Chondrocyte (in vitro differentiated cells): ENCODE data around the gene TMIGD2. TPM values are rescaled to one million over a fixed set of nuclear protein-coding genes. Genes with fewer than 3 reads are reported as not detected.

Experiments
- DNase-seq: peaks from one replicate; pipeline ENCODE4 v3.0.0; 2021; ENCODE audit warnings: mixed read lengths, low spot score
- H3K27ac Mint-ChIP-seq: one replicate; pipeline ENCODE4 v1.8.0; 2021; ENCODE audit warnings: mild to moderate bottlenecking, moderate library complexity, mixed read lengths; ENCODE audit not compliant: unreplicated experiment
- H3K27me3 Mint-ChIP-seq: 2 replicates; pipeline ENCODE4 v1.8.0; 2021; ENCODE audit warnings: low read depth, mixed read lengths
- H3K36me3 Mint-ChIP-seq: 2 replicates; pipeline ENCODE4 v1.8.0; 2021; ENCODE audit warnings: low read depth, mixed read lengths
- H3K4me1 Mint-ChIP-seq: 2 replicates; pipeline ENCODE4 v1.8.0; 2021; ENCODE audit warnings: low read depth, mild to moderate bottlenecking, mixed read lengths
- H3K4me3 Mint-ChIP-seq: one replicate; pipeline ENCODE4 v1.8.0; 2021; ENCODE audit warnings: mild to moderate bottlenecking, moderate library complexity, mixed read lengths; ENCODE audit not compliant: unreplicated experiment
- H3K9me3 Mint-ChIP-seq: 2 replicates; pipeline ENCODE4 v1.8.0; 2021; ENCODE audit warnings: low read depth, mixed read lengths
- CTCF ChIP-seq: fragments of 200-600 bp; sonication (generic); IDR thresholded peaks from 2 replicates; pipeline ENCODE4 v1.5.0; 2021; ENCODE audit warnings: antibody characterized with exemption, mild to moderate bottlenecking, moderate library complexity
- total RNA-seq: library from RNA; stranded (reverse); gene quantifications from 3 replicates; pipeline ENCODE4 v1.2.1, GENCODE V29; 2021

The TMIGD2 gene
- total RNA-seq, 1 donor from 2014 or later = not detected

DNA sequence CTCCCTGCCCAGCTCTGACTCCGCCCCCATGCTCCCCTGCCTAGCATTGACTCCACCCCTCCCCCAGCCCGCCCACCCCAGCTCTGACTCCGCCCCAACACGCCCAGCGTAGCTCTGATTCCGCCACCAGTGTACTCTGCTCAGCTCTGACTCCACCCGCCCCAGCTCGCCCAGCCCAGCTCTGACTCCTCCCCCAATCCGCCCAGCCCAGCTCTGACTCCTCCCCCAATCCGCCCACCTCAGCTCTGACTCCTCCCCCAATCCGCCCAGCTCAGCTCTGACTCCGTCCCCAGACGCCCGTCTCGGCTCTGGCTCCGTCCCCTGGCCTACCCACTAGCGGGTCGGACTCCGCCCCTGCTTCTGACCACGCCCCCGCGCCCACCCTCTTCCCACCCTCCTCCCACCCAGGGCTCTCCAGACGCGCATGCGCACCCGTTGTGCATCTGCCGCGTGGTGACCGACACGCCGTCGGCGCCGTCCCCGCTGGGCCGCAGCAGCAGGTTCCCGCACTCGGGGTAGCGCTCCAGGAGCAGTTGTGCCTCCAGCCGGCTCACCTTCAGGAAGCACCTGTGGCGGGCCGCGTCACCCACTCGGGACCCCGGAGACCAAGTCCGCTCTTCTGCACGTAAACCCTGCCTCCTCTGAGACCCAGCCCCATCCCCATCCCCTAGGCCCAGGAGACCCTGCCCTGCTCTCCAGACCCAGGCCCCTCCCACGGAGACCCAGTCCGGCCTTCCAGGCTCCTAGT is 26.2 kb upstream of the TMIGD2 start:
- Mint-ChIP-seq H3K4me3 (peak overlapping the region; percentile 78), H3K4me1 (peaks cover 18% of the 10 kb centered on the region), H3K27me3 (no peaks in the 10 kb centered on the region), H3K27ac (peak overlapping the region; percentile 17), H3K36me3 (no peaks in the 10 kb centered on the region), H3K9me3 (no peaks in the 10 kb centered on the region)
- peak; percentile 99 for DNase-seq
- TF ChIP-seq CTCF = no peak

GRCh38 chr19:4327877-4328242 is 25.7 kb upstream of the TMIGD2 start:
- Mint-ChIP-seq H3K27me3 (no peaks in the 10 kb centered on the region), H3K27ac (peak overlapping the region; percentile 24)
- TF ChIP-seq CTCF = peak; percentile 27

DNA sequence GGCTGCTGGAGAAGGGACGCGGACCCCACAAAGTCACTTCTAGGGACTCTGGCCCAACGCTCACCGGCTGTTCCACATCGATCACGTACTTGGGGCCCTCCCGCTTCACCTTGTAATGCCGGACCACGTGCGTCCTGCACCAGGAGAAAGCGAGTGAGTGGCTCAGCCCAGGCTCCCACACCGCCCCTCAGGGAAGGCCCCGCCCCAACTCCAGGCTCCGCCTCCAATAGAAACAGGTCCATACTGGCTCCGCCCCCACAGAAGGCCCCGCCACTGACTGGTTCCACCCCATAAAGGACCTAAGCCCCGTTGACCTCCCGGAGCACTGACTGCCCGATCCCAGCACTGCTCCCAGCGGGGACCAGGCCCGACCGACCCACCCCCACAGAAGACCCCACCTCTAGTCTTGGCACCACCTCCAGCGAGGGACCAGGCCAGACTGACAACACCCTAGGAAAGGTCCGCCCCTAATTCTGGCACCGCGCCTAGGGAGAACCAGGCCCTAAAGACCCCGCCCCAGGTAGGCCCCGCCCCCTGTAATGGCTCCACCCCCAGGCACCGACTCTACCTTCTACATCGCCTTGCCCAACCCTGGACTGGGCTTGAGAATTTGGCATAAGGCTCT is 25.2 kb upstream of the TMIGD2 start:
- Mint-ChIP-seq H3K4me1 (peaks cover 18% of the 10 kb centered on the region), H3K36me3 (no peaks in the 10 kb centered on the region), H3K27ac (peak overlapping the region; percentile 45), H3K4me3 (peak overlapping the region; percentile 78), H3K27me3 (no peaks in the 10 kb centered on the region), H3K9me3 (no peaks in the 10 kb centered on the region)
- no peak for DNase-seq
- TF ChIP-seq CTCF = no peak

More at GRCh38 chr19:4327877-4328242, 25.7 kb upstream of the TMIGD2 start:
- H3K9me3 Mint-ChIP-seq = no peaks in the 10 kb centered on the region
- H3K4me3 Mint-ChIP-seq = peak overlapping the region; percentile 78
- peaks cover 18% of the 10 kb centered on the region for H3K4me1 Mint-ChIP-seq
- H3K36me3 Mint-ChIP-seq = no peaks in the 10 kb centered on the region
- no peak for DNase-seq

GRCh38 chr19:4326837-4327251 is 24.7 kb upstream of the TMIGD2 start:
- no peak for TF ChIP-seq CTCF
- H3K9me3 Mint-ChIP-seq = no peaks in the 10 kb centered on the region
- H3K4me3 Mint-ChIP-seq = peak overlapping the region; percentile 78

GRCh38 chr19:4326215-4326836 is 24.1 kb upstream of the TMIGD2 start:
- no peak for DNase-seq
- Mint-ChIP-seq H3K4me1 (peaks cover 18% of the 10 kb centered on the region), H3K27ac (peak overlapping the region; percentile 36)

More at GRCh38 chr19:4326837-4327251, 24.7 kb upstream of the TMIGD2 start:
- DNase-seq = no peak
- Mint-ChIP-seq H3K27me3 (no peaks in the 10 kb centered on the region), H3K36me3 (no peaks in the 10 kb centered on the region), H3K4me1 (peaks cover 18% of the 10 kb centered on the region), H3K27ac (no peak overlapping the region)

More at GRCh38 chr19:4326215-4326836, 24.1 kb upstream of the TMIGD2 start:
- no peak for TF ChIP-seq CTCF
- H3K27me3 Mint-ChIP-seq = no peaks in the 10 kb centered on the region
- no peaks in the 10 kb centered on the region for H3K36me3 Mint-ChIP-seq
- peak overlapping the region; percentile 19 for H3K4me3 Mint-ChIP-seq
- H3K9me3 Mint-ChIP-seq = no peaks in the 10 kb centered on the region
